ENCODE data around the gene IFFO2.
"Not testable (repeated sequence)": the region's sequence is repeated elsewhere in the genome, so short reads cannot be mapped to it uniquely, and the experiment has no call there.

Gene IFFO2

DNA sequence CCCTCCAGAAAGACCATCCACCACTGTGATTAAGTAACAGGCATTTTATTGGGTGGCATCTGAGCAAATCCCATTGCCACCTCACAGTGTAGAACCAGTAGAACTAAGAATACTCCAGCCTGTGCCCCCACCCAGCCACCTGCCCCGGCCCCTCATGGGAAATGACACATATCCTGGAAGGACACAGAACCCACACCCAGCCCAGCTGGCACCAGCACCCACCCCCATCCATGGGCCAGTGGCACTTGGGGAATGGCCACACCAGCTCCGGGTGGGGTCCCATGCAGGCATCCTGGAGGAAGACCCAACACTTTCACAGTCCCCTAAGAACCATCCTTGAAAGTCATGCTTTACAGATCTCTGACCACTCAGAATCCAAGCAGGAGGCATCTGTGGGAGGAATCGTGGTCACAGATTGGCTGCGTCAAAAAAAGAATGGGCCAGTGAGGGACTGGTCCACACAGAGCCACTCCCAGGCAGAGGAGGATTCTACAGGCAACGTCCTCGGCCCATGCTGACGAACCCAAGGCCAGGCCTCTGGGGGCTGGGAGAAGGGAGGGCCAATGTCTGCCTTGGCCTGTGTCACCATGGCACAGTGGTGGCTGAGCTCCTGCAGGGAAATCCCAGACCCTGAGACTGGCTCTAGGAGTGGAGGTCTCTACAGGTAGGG, 84.9 kb downstream of the IFFO2 start:
- FAIRE-seq, result no peak

DNA sequence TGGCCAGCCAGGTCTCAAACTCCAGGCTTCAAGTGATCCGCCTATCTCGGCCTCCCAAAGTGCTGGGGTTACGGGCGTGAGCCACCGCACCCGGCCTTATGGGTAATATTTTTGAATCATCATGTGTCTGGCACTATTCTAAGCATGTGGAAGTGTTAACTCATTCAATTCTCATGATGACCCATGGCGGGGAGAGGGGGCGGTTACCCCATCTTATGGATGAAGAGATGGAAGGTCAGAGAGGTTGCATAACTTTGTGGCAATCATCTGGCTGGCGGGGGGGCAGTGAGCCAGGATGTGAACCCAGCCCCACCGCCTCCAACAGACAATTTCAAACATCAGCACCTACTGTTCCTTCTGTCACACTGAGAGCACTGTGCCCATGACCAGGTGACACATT, 85.5 kb downstream of the IFFO2 start:
- no peak for FAIRE-seq

DNA sequence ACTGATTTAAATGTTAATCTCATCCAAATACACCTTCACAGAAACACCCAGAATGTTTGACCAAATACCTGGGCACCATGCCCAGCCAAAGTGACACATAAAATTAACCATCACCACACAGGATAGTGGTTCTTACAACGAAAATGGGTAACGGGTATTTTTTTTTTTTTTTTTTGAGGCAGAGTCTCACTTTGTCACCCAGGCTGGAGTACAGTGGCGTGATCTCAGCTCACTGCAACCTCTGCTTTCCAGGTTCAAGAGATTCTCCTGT, 85.9 kb downstream of the IFFO2 start:
- FAIRE-seq, result not testable (repeated sequence)

DNA sequence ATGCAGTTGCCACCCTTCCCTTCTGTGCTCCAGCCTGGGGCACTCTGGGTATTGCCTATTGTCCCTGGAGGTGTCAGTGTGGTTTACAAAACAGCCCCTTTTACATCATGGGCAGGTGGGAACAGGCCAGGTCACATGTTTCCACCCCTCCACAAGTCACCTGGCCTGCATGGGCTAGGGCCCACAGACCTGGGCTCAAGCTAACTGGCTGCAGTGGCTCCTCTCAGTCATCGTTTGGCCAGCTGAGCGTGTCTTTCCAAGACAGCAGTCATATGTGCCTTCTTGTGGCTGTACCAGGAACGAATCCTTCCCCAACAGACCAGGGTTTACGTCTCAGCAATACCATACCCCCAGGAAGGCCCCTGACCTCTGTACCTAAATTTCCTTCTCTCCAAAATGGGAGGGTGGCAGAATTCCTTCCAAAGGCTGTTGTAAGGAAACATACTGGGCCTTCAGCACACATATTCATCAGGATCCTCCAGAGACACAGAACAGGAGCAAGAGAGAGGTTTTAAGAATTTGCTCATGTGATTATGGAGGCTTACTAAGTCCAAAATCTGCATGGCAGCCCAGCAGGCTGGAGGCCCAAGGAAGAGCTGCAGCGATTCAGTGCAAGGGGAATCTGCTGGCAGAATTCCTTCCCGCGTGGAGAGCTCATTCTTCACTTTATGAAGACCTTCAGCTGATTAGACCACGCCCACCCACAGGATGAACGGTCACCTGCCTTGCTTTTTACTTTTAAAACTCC, 86.5 kb downstream of the IFFO2 start:
- FAIRE-seq, result no peak

DNA sequence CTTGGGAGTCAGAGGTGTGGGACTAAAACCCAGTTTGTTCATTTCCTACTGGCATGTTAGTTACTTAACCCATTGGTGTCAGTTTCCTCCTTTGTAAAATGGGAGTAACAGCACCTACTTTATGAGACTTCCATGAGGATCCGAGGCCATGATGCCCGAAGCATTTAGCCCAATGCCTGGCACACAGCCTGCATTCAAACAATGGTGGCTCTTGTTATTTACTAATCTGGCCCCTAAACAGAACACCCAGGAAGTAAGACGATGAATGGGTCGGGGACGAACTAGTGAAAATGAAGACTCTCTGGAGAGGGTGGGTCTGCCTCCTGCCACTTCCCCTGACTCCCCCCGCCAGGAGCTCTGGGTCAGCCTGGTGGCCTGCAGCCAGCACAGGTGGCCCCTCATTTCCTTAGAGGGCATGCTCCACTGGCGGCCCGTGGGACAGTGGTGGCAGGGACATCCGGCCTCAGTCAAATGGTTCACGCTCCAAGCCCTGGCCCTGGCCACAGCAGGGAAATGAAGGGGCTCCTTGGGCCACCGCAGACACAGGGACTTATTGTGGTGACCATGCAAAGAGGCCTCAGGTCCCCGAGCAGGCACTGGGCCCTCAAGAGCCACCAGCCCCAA, 87.6 kb downstream of the IFFO2 start:
- no peak for FAIRE-seq

DNA sequence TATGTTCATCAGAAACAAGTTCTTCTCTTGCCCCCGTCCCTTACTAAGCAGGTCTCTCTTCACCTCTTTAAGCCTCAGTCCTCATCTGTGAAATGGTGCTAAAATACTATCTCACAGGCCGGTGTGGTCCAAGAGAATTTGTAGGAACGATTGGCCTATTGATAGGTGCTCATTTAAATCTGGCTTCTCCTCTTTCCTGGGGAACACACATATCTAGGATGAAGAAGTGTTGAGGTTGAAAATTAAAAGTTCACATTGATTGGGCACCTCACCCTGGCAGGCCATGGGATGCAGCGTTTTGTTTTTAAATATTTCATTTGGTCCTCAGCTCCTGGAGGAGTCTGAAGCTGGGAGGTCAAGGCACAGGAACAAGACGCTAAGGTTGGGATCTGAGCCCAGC, 88.1 kb downstream of the IFFO2 start:
- no peak for FAIRE-seq

DNA sequence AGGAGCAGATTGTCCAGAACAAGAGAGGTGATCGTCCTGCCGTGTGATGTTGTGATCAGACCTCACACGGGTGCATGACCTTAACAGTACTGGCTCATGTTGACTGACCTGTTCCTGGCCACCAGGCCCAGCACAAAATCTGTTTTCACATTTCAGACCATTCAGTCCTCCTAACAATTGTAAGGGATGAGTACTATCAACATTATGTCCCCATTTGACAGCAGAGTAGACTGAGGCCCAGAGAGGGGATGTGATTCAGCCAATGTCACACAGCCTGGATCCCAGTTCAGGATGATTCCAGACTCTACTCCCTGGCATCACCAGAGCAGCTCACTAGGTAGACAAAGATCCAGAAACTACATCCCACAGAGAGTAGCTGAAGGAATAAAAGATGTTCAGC, 89.6 kb downstream of the IFFO2 start:
- no peak for FAIRE-seq

DNA sequence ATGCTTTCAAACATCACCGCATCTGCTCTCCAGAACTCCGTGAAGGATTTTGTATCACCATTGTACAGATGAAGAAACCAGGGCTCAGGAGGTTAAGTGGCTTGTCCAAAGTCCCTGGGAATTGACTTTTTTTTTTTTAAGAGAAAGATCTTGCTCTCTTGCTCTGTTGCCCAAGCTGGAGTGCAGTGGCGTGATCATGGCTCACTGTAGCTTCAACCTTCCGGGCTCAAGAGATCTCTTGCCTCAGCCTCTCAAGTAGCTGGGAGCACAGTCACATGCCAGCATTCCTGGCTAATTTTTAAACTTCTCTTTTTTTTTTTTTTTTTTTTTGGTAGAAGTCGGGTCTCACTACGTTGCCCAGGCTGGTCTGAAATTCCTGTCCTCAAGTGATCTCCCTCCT, 90.2 kb downstream of the IFFO2 start:
- no peak for FAIRE-seq

DNA sequence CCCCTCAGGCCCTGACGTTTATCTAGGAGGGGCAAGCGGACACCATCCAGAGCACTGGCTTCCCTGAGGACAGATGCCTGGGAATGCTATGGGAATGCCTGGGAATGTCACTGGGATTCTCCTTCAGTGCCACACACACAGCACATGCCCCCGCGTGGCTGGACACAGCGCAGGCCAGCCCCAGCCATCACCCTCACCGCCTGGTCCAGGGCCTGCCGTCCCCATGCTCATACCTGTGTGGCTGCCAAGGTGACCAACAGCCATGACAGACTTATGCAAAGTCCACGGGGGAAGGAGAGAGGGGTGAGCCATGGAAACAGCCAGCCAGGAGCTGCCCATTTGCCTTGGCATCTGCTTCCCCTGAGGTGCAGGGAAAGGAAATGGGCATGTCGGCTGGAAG, 91.3 kb downstream of the IFFO2 start:
- no peak for FAIRE-seq

DNA sequence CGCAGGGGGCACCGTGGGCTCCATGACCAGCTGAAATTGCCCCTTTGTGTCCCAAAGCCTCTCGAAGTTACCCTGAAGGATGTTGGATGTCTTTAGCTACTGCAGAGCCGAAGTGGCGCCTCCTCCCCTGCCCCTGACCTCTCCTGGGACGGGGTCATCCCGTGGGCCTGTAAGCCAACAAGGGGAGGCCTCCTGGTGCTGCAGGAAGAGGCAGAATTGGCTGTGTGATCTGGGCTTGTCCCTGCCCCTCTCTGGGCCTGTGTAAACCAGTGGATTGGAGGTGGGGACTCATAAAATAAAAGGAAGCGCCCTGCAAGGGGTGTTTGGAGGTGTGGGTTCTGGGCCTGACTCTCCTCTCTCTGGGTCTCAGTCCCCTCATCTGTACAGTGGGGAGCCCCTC, 94.9 kb downstream of the IFFO2 start:
- FAIRE-seq, result no peak

DNA sequence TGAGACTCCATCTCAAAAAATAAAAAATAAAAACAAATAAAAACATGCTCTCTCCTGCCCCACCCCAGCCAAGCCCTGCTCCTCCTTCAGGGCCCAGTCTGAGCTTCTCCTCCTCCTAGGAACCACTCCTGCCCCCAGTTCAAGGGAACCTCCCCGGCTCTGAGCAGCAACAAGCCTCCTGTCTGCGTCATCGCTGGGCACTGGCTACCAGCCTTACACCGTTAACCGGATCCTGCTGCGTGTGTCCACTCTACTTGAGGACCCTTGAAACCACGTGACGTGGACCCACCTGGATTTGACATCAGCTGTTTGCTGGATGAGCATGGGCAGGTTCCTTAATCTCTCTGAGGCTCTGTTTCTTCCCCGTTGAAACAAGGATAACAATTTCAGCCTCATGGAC, 95.4 kb downstream of the IFFO2 start:
- no peak for FAIRE-seq

DNA sequence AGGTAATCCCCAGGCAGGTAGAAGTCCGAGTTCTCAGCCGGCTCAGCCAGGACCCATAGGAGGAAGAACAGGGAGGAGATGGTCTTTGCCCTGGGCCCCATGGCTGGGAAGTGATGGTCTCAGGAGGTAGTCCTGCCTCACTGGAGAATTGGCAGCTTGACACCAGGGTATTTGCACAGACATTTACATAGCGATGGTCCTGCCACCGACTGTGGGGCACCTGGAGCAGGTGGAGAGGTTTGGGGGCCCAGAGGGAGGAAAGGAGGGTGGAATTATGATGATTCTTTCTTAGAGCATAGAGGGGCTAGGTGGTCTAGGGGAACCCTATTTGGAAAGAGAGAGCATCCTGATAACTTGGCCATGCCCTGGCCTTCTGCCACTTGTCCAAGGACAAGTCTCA, 96.9 kb downstream of the IFFO2 start, which contains the start of gene TAS1R2:
TAS1R2 (minus strand) TSS at position 101 of the 400 bp plus-strand sequence; CDS start at position 101, 0 bp downstream.
- no peak for FAIRE-seq

DNA sequence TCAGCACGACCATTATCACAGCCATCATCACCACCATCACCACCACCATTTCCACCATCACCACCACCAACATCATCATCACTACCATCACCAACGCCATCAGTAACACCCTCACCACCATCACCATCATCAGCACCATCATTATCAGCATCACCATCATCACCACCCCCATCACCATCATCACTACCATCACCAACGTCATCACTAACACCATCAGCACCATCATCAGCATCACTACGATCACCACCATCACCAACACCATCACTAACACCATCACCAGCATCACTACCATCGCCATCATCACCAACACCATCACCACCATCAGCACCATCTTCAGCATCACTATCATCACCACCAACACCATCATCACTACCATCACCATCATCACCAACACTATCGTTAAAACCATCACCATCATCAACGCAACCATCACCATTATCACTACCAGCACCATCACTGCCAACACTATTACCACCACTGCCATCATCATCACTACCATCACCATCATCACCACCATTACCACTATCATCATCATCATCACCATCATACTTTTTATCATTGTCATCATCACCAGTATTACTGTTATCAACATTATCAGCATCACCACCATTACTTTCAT, 98.3 kb downstream of the IFFO2 start:
- FAIRE-seq, result no peak

DNA sequence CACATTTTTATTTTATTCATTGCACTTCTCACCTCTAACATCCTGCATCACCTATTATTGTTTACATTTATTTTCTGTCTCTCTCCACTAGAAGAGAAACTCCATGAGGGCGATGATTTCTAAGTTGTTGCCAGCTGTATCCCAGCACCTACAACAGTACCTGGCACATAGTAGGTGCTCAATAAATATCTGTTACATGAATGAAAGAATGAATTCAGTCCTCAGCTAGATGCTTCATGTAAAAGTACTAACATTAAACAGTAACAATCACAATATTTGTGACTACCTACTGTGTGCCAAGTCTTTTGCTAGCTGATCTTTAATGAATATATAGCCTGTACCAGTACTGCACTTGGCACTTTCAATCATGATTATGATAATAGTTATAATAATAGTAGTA, 100.0 kb downstream of the IFFO2 start:
- no peak for FAIRE-seq

DNA sequence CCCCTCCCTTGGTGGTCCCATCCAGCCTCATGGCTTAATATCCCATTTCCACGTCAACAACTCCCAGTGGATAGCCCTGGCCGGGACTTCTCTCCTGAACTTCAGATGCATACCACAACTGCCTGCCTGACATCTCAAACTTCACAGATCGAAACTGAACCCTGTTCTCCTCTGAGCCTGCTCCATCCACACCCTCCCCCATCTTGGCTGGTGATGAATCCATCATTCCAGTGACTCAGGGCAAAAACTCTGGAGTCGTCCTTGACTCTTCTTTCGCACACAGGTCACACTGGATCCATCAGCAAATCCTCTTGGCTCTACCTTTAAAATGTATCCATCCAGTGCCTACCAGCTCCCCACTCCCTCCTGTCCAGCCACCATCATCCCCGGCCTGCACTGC, 100.9 kb downstream of the IFFO2 start:
- no peak for FAIRE-seq

DNA sequence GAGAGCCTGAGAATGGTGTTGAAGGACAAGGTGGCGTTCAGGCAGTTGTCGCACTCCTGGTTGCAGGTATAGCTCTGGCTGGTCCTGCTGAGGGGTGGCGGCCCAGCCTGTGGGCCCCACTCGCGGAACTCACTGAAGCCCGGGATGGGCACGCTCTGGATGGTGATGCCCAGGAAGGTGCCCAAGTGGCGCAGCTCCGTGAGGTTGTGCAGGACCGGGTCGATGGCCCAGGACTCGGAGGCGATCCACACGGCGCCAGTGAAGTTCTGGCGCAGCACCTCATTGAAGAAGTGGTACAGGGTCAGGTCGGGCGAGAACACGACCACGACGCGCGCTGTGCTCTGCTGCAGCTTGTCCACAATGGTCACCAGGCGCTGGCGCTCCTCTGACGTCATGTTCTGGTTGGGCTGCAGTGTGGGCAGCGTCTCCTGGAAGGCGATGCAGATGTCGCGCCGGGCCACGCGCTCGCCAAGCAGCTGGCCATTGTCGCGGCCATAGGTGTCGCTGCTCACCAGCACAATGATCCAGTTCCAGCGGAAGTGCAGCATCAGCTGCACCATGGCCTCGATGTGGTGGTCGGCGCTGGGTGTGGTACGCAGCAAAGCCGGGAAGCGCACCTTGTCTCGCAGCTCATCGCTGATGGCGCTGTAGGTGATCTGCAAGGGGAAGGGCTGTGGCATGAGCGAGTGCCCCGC, 102.0 kb downstream of the IFFO2 start:
- no peak for FAIRE-seq

Measured in A204.1 (cell line).